HepG2 (cell line): ENCODE measurements around the gene NUCB1. TPM values are rescaled to one million over a fixed set of nuclear protein-coding genes. Genes with fewer than 3 reads are reported as not detected.
A peak's percentile ranks its signal among the peaks of the same experiment; 100 is the strongest.

Experiments used
- ATAC-seq: fragments of 200-7000 bp; cut with Tn5 transposase; 3 replicates; pipeline ENCODE4 v1.9.1; 2020; ENCODE audit warnings: mild to moderate bottlenecking, moderate library complexity
- BruUV-seq: library from RNA; stranded (reverse); fragments of 400-500 nt; replicated peaks from 2 replicates; lab custom pipeline; 2021; lab: Mats Ljungman, UMichigan
- CTCF ChIA-PET: fragments of 300-600 bp; formaldehyde crosslinking; extraction: SDS; loops from one replicate; lab custom pipeline; 2021; ENCODE audit warnings: low total read pairs, inconsistent platforms, low intra/inter-chr PET ratio; lab: Yijun Ruan, JAX
- POLR2A ChIA-PET: fragments of 350-600 bp; sonication (Branson Sonifier 250); formaldehyde crosslinking; loops from one replicate; lab custom pipeline; 2020; ENCODE audit warnings: antibody characterized with exemption, inconsistent platforms; lab: Yijun Ruan, JAX
- DNase-seq: peaks from one replicate; pipeline ENCODE4 v3.0.0-alpha.2; 2015; ENCODE audit warnings: low spot score
- FAIRE-seq: peaks from 3 replicates; lab custom pipeline; 2011; peaks lifted over from hg19 to GRCh38; lab: Jason Lieb, UNC
- H2AFZ ChIP-seq: one replicate; pipeline ENCODE4 v1.6.1; 2011; ENCODE audit warnings: low read length, inconsistent platforms
- H3K27ac ChIP-seq: fragments of 300-600 bp; 3 replicates; pipeline ENCODE4 v1.8.0; 2011; ENCODE audit warnings: mixed run types, mild to moderate bottlenecking, mixed read lengths, low read length, inconsistent platforms; ENCODE audit not compliant: insufficient read depth; ENCODE audit errors: extremely low read length
- H3K27me3 ChIP-seq, 2 experiments: fragments of 200-600 bp in 1 of 2; 2 replicates in 1 of 2; 3 replicates in 1 of 2; pipeline versions ENCODE4 v1.6.0 to v1.8.0; 2011; ENCODE audit warnings: low read length in 2 of 2, mild to moderate bottlenecking in 2 of 2, moderate library complexity in 2 of 2, inconsistent platforms in 1 of 2; ENCODE audit not compliant: insufficient read depth in 2 of 2, control insufficient read depth in 1 of 2
- H3K36me3 ChIP-seq, 2 experiments: fragments of 200-600 bp in 1 of 2; replicated peaks in 1 of 2; 2 replicates in 1 of 2; 3 replicates in 1 of 2; pipeline versions ENCODE4 v1.5.1 to v1.8.0; 2011; ENCODE audit warnings: low read length in 2 of 2, inconsistent platforms in 1 of 2; ENCODE audit not compliant: insufficient read depth in 2 of 2, control insufficient read depth in 1 of 2
- H3K4me1 ChIP-seq: 2 replicates; pipeline ENCODE4 v1.5.1; 2012; ENCODE audit warnings: low read length, inconsistent platforms; ENCODE audit not compliant: insufficient read depth
- H3K4me2 ChIP-seq: 2 replicates; pipeline ENCODE4 v1.6.0; 2011; ENCODE audit warnings: low read depth, low read length, inconsistent platforms
- H3K4me3 ChIP-seq, 3 experiments: fragments of 200-600 bp in 1 of 3; sonication (generic), shearing (Covaris generic) in 1 of 3; replicated peaks in 1 of 3; 2 replicates each; pipeline ENCODE4 v1.5.1; 2011 to 2016; ENCODE audit warnings: low read length in 3 of 3, inconsistent platforms in 2 of 3, low read depth in 2 of 3, mild to moderate bottlenecking in 2 of 3, control low read depth in 1 of 3, mixed read lengths in 1 of 3; ENCODE audit not compliant: insufficient read depth in 1 of 3
- H3K79me2 ChIP-seq: one replicate; pipeline ENCODE4 v1.6.1; 2011; ENCODE audit warnings: low read length, inconsistent platforms; ENCODE audit not compliant: insufficient read depth
- H3K9ac ChIP-seq: 2 replicates; pipeline ENCODE4 v1.6.0; 2011; ENCODE audit warnings: mild to moderate bottlenecking, low read depth, low read length, inconsistent platforms; ENCODE audit not compliant: insufficient read depth
- H3K9me3 ChIP-seq: 2 replicates; pipeline ENCODE4 v1.5.1; 2012; ENCODE audit warnings: mild to moderate bottlenecking, low read length
- H4K20me1 ChIP-seq: 2 replicates; pipeline ENCODE4 v1.6.0; 2011; ENCODE audit warnings: inconsistent platforms, mild to moderate bottlenecking, low read length, moderate library complexity; ENCODE audit not compliant: insufficient read depth
- AGO2 ChIP-seq: fragments of 200-400 bp; formaldehyde crosslinking; optimal IDR thresholded peaks from 2 replicates; pipeline ENCODE3; 2017; ENCODE audit warnings: mild to moderate bottlenecking, low read depth, low read length, moderate library complexity
- CEBPG ChIP-seq: IDR thresholded peaks from 2 replicates; pipeline ENCODE4 v1.6.1; 2016
- CHD2 ChIP-seq: IDR thresholded peaks from 2 replicates; pipeline ENCODE4 v1.6.1; 2011; ENCODE audit warnings: low read depth, low read length, improper control_type of control experiment
- DPF2 ChIP-seq: sonication (generic); formaldehyde crosslinking; IDR thresholded peaks from 2 replicates; pipeline ENCODE4 v1.4.0; 2020; ENCODE audit warnings: mild to moderate bottlenecking, low read depth, missing genetic modification reagents, borderline replicate concordance
- GABPA ChIP-seq, 2 experiments: IDR thresholded peaks; 2 replicates each; pipeline ENCODE4 v1.6.1; 2011 to 2016; ENCODE audit warnings: low read depth in 2 of 2, low read length in 1 of 2, missing biosample characterization in 1 of 2, missing genetic modification characterization in 1 of 2
- HCFC1 ChIP-seq: fragments of 150-350 bp; IDR thresholded peaks from 2 replicates; pipeline ENCODE4 v1.6.1; 2014; ENCODE audit warnings: low read depth, low read length
- KAT8 ChIP-seq: IDR thresholded peaks from 2 replicates; pipeline ENCODE4 v1.6.1; 2016; ENCODE audit warnings: missing genetic modification reagents, missing compliant biosample characterization
- SALL1 ChIP-seq: sonication (generic); formaldehyde crosslinking; IDR thresholded peaks from 2 replicates; pipeline ENCODE4 v1.8.0; 2022; ENCODE audit warnings: mild to moderate bottlenecking, missing genetic modification reagents
- SIX1 ChIP-seq: sonication (generic); formaldehyde crosslinking; IDR thresholded peaks from 2 replicates; pipeline ENCODE4 v1.4.0; 2020; ENCODE audit warnings: missing genetic modification reagents, borderline replicate concordance
- SKI ChIP-seq: fragments of 450-650 bp; IDR thresholded peaks from one replicate; pipeline ENCODE4 v1.6.1; 2018; ENCODE audit warnings: mild to moderate bottlenecking; ENCODE audit not compliant: partially characterized antibody
- ZNF10 ChIP-seq: sonication (generic); formaldehyde crosslinking; IDR thresholded peaks from 2 replicates; pipeline ENCODE4 v1.4.0; 2020; ENCODE audit warnings: mild to moderate bottlenecking, low read depth, missing genetic modification reagents, borderline replicate concordance
- ZNF143 ChIP-seq: sonication (generic); formaldehyde crosslinking; IDR thresholded peaks from 2 replicates; pipeline ENCODE4 v1.4.0; 2020; ENCODE audit warnings: missing genetic modification reagents
- ZNF687 ChIP-seq: sonication (generic); formaldehyde crosslinking; IDR thresholded peaks from 2 replicates; pipeline ENCODE4 v1.5.1; 2020; ENCODE audit warnings: mild to moderate bottlenecking, missing genetic modification reagents, moderate library complexity
- ZNF766 ChIP-seq: sonication (generic); formaldehyde crosslinking; IDR thresholded peaks from 2 replicates; pipeline ENCODE4 v1.5.0; 2020; ENCODE audit warnings: missing genetic modification reagents, borderline replicate concordance
- WGBS: methylation state at CpG from one replicate; pipeline ENCODE4 v1.1.6; 2017; ENCODE audit warnings: low lambda C conversion rate; 5-methylcytosine and 5-hydroxymethylcytosine counted together
- in situ Hi-C: cut with HindIII; loops from 2 replicates; pipeline ENCODE4 v1.10.0; 2017; ENCODE audit warnings: low pct_unique_long_range_greater_than_20kb; ENCODE audit not compliant: extremely low pct_ligation_motif_present
- intact Hi-C: fragments of 100-400 bp; cut with micrococcal nuclease; formaldehyde crosslinking; loops from one replicate; pipeline ENCODE4 v1.10.0; 2022; ENCODE audit not compliant: unreplicated experiment
- polyA plus RNA-seq, 8 experiments: library from polyadenylated mRNA; depleted of rRNA in 3 of 8; stranded (reverse) in 7 of 8; unstranded in 1 of 8; fragments of >200 nt; fragmentation: Illumina TruSeq in 4 of 8; extraction: Trizol in 4 of 8; gene quantifications; 2 replicates each; pipeline versions ENCODE4 v1.2.1 to v1.2.3, GENCODE V29; 2011 to 2016; ENCODE audit warnings: low read depth in 4 of 8, missing spikeins in 1 of 8, mixed read lengths in 1 of 8; ENCODE audit not compliant: insufficient read depth in 1 of 8
- total RNA-seq, 5 experiments: library from RNA; depleted of rRNA; stranded (reverse); fragments of >200 nt; fragmentation: Illumina TruSeq; extraction: Trizol; gene quantifications; 2 replicates each; pipeline ENCODE4 v1.2.3, GENCODE V29; 2016; ENCODE audit warnings: low read depth in 1 of 5

NUCB1 gene
- total and polyA plus RNA-seq, 2 of the 13 experiments (the other 11 are each of a cell fraction or from before 2014, with no cell fraction given): 82.3 to 106 TPM

GRCh38 chr19:48900477-48901406, 630 bp downstream of the NUCB1 start:
- peak; percentile 31 for ATAC-seq
- Histone ChIP-seq H2AFZ (no peak overlapping the region), H3K27me3 (no peaks in the 10 kb centered on the region; a peak in 1 of 5 replicates), H3K9ac (peak overlapping the region; percentile 84), H3K27ac (peak overlapping the region; percentile 77), H4K20me1 (no peaks in the 10 kb centered on the region), H3K4me3 (peak overlapping the region; percentile 73 to 97 (median 96)), H3K4me1 (peaks cover 42% of the 10 kb centered on the region), H3K79me2 (peaks cover 14% of the 10 kb centered on the region), H3K36me3 (peaks cover 3 to 11% of the 10 kb centered on the region in 2 experiments; a peak in 4 of 5 replicates), H3K9me3 (no peaks in the 10 kb centered on the region), H3K4me2 (peak overlapping the region; percentile 78)
- peak; percentile 80 for FAIRE-seq
- DNase-seq: peak; percentile 29
- in situ Hi-C loops: no loop called here
- intact Hi-C loops: loop anchor here (2.0 kb wide), 1 partner anchor 62 kb away; no protein-coding TSS in a partner anchor
- POLR2A ChIA-PET: interaction anchor here (0.5 to 3.1 kb wide), 18 partner anchors 14 to 282 kb away, joined by 3 to 26 read pairs (median 6); partner anchors contain the start of genes BAX, DHDH, FTL and GYS1
- TSS peak; percentile 84 for BruUV-seq
- 12% methylated on average over 6 of the region's 24 CpGs for WGBS
- CTCF ChIA-PET: no interaction called here
- TF ChIP-seq KAT8 (no peak), ZNF687 (CRISPR knock-in tag) (peak; percentile 10; the same call in 1 of the 2 replicates), GABPA (IDR thresholded peaks at IDR 0.05; ENCODE audit: low read depth, low read length) (no peak), GABPA (CRISPR knock-in tag; IDR thresholded peaks at IDR 0.05; ENCODE audit: low read depth) (peak; percentile 85), ZNF766 (CRISPR knock-in tag) (no peak), CEBPG (CRISPR knock-in tag) (no peak), SIX1 (CRISPR knock-in tag) (no peak), CHD2 (no peak), SKI (no peak), ZNF10 (CRISPR knock-in tag) (no peak), HCFC1 (peak; percentile 70), DPF2 (CRISPR knock-in tag) (no peak), SALL1 (CRISPR knock-in tag) (no peak), AGO2 (peak; percentile 34), ZNF143 (CRISPR knock-in tag) (peak; percentile 90)
